Measurements from ENCODE around the gene RANBP1. TPM values are rescaled to one million over a fixed set of nuclear protein-coding genes. Genes with fewer than 3 reads are reported as not detected.
"Not testable (repeated sequence)": the region's sequence is repeated elsewhere in the genome, so short reads cannot be mapped to it uniquely, and the experiment has no call there.

The RANBP1 gene
- total and polyA plus RNA-seq, 2 donors (not counting 1 experiment from before 2014, with no cell fraction given): 67.0 to 77.6 TPM

DNA sequence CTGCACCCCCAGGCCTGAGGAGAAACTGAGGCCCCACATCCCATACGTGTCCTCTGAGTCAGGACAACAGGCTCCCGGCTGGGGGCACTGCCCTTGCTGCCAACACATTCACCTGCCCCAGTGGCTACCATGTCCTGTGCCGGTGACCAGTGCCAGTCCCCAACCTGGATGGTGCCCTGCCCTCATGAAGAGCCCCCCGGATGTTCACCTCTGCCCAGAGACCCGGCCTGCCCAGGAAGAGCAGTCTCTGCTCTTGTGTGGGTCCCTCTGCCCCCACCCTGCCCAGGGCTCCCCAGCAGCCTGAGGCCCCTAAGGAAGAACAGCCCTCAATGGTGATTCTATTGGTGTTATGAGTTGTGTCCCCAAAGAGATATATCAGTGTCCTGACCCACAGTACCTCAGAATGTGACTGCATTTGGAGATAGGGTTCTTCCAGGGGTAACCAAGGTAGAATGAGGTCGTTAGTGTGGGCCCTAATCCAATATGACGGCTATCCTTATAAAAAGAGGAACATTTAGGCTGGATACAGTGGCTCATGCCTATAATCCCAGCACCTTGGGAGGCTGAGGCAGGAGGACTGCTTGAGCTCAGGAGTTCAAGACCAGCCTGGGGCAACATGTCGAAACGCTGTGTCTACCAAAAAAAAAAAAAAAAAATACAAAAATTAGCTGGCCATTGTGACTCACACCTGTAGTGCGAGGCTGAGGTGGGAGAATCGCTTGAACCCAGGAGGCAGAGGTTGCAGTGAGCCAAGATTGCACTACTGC lies 49.1 kb upstream of the RANBP1 start:
- no peaks in the 10 kb centered on the region for H3K27me3 ChIP-seq (replicated peaks in 1 of 4; ENCODE audit: control extremely low read depth in 1 of 4, control insufficient read depth in 3 of 4, insufficient read depth in 4 of 4, low read length in 3 of 4)
- ATAC-seq (ENCODE audit: low read depth) (no peak), DNase-seq (no peak)
- no peaks in the 10 kb centered on the region for H3K79me2 ChIP-seq (ENCODE audit: control insufficient read depth, insufficient read depth, low read length)
- H3K4me1 ChIP-seq (ENCODE audit: control insufficient read depth in 2 of 2, insufficient read depth in 2 of 2, low read length in 2 of 2): no peaks in the 10 kb centered on the region
- H3K4me2 ChIP-seq (replicated peaks; ENCODE audit: low read depth, low read length, poor library complexity, severe bottlenecking): no peak overlapping the region
- TF ChIP-seq EZH2 (IDR thresholded peaks at IDR 0.05; ENCODE audit: borderline replicate concordance, insufficient read depth, low read depth, low read length, poor library complexity, severe bottlenecking): no peak
- TF ChIP-seq, protein P1, sequence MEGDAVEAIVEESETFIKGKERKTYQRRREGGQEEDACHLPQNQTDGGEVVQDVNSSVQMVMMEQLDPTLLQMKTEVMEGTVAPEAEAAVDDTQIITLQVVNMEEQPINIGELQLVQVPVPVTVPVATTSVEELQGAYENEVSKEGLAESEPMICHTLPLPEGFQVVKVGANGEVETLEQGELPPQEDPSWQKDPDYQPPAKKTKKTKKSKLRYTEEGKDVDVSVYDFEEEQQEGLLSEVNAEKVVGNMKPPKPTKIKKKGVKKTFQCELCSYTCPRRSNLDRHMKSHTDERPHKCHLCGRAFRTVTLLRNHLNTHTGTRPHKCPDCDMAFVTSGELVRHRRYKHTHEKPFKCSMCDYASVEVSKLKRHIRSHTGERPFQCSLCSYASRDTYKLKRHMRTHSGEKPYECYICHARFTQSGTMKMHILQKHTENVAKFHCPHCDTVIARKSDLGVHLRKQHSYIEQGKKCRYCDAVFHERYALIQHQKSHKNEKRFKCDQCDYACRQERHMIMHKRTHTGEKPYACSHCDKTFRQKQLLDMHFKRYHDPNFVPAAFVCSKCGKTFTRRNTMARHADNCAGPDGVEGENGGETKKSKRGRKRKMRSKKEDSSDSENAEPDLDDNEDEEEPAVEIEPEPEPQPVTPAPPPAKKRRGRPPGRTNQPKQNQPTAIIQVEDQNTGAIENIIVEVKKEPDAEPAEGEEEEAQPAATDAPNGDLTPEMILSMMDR (IDR thresholded peaks at IDR 0.05): no peak
- intact Hi-C loops (cut with micrococcal nuclease): no loop called here
- peaks cover 0 to 3% (median 0%) of the 10 kb centered on the region in 3 donors for H3K9me3 ChIP-seq (ENCODE audit: control extremely low read depth in 1 of 3, control insufficient read depth in 2 of 3, insufficient read depth in 1 of 3, low read length in 2 of 3)
- H3K27ac ChIP-seq (ENCODE audit: low read length in 2 of 2): no peak overlapping the region
- POLR2A ChIA-PET: no interaction called here
- WGBS (ENCODE audit: insufficient coverage): 98% methylated on average over 9 of the region's 11 CpGs
- H2AFZ ChIP-seq (ENCODE audit: insufficient read depth, low read depth, low read length, poor library complexity, severe bottlenecking): no peak overlapping the region
- H3K36me3 ChIP-seq (replicated peaks in 1 of 2; ENCODE audit: control extremely low read depth in 1 of 2, control insufficient read depth in 1 of 2, extremely low read depth in 1 of 2, insufficient read depth in 2 of 2, low read length in 1 of 2): peaks cover 0 to 15% of the 10 kb centered on the region in 2 experiments
- H3K9ac ChIP-seq (ENCODE audit: low read length): no peak overlapping the region
- H3K27ac Mint-ChIP-seq: no peak overlapping the region
- no peaks in the 10 kb centered on the region for H3K4me1 Mint-ChIP-seq
- H4K20me1 ChIP-seq (ENCODE audit: control insufficient read depth, insufficient read depth, low read length, poor library complexity, severe bottlenecking): no peaks in the 10 kb centered on the region
- no peak overlapping the region for H3K4me3 Mint-ChIP-seq
- no peak overlapping the region for H3K4me3 ChIP-seq (ENCODE audit: control extremely low read depth in 1 of 5, extremely low read depth in 1 of 5, insufficient read depth in 1 of 5, low read depth in 2 of 5, low read length in 4 of 5)
- no peaks in the 10 kb centered on the region for H3K27me3 Mint-ChIP-seq
- no peaks in the 10 kb centered on the region for H3K9me3 Mint-ChIP-seq (ENCODE audit: insufficient read depth)
- CTCF ChIA-PET: no interaction called here

DNA sequence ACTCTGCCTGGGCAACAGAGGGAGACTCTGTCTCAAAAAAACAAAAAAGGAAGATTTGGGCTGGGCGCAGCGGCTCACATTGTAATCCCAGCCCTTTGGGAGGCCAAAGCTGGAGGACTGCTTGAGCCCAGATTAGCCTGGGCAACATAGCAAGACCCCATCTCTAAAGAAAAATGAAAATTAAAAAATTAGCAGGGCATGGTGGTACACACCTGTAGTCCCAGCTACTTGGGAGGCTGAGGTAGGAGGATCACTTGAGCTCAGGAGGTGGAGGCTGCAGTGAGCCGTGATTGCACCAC lies 48.6 kb upstream of the RANBP1 start:
- CTCF ChIA-PET; H4K20me1 ChIP-seq (ENCODE audit: control insufficient read depth, insufficient read depth, low read length, poor library complexity, severe bottlenecking); intact Hi-C loops (cut with micrococcal nuclease); H3K4me1 Mint-ChIP-seq; H3K27ac Mint-ChIP-seq; H3K4me1 ChIP-seq (ENCODE audit: control insufficient read depth in 2 of 2, insufficient read depth in 2 of 2, low read length in 2 of 2); H3K9me3 ChIP-seq (ENCODE audit: control extremely low read depth in 1 of 3, control insufficient read depth in 2 of 3, insufficient read depth in 1 of 3, low read length in 2 of 3); H3K27me3 ChIP-seq (replicated peaks in 1 of 4; ENCODE audit: control extremely low read depth in 1 of 4, control insufficient read depth in 3 of 4, insufficient read depth in 4 of 4, low read length in 3 of 4); H2AFZ ChIP-seq (ENCODE audit: insufficient read depth, low read depth, low read length, poor library complexity, severe bottlenecking); H3K4me3 Mint-ChIP-seq; H3K79me2 ChIP-seq (ENCODE audit: control insufficient read depth, insufficient read depth, low read length); H3K9me3 Mint-ChIP-seq (ENCODE audit: insufficient read depth); ATAC-seq (ENCODE audit: low read depth); H3K27me3 Mint-ChIP-seq; H3K4me2 ChIP-seq (replicated peaks; ENCODE audit: low read depth, low read length, poor library complexity, severe bottlenecking); POLR2A ChIA-PET; H3K27ac ChIP-seq (ENCODE audit: low read length in 2 of 2); DNase-seq; H3K4me3 ChIP-seq (ENCODE audit: control extremely low read depth in 1 of 5, extremely low read depth in 1 of 5, insufficient read depth in 1 of 5, low read depth in 2 of 5, low read length in 4 of 5); H3K9ac ChIP-seq (ENCODE audit: low read length): not testable (repeated sequence)
- 100% methylated on average over 2 of the region's 3 CpGs for WGBS (ENCODE audit: insufficient coverage)
- peaks cover 0 to 12% of the 10 kb centered on the region in 2 experiments for H3K36me3 ChIP-seq (replicated peaks in 1 of 2; ENCODE audit: control extremely low read depth in 1 of 2, control insufficient read depth in 1 of 2, extremely low read depth in 1 of 2, insufficient read depth in 2 of 2, low read length in 1 of 2)
